Left ventricle myocardium inferior (tissue), 1 donor: Measurements from ENCODE around the gene SLC28A2. TPM values are rescaled to one million over a fixed set of nuclear protein-coding genes. Genes with fewer than 3 reads are reported as not detected.
A peak's percentile ranks its signal among the peaks of the same experiment; 100 is the strongest.

Experiments
- DNase-seq: peaks from one replicate; pipeline ENCODE4 v3.0.0-alpha.2; 2020
- H3K27ac ChIP-seq: fragments of 200-600 bp; replicated peaks from 2 replicates; pipeline ENCODE4 v1.8.0; 2021
- H3K27me3 ChIP-seq: fragments of 200-600 bp; 2 replicates; pipeline ENCODE4 v1.8.0; 2021; ENCODE audit warnings: low read depth
- H3K36me3 ChIP-seq: fragments of 200-600 bp; 2 replicates; pipeline ENCODE4 v1.8.0; 2021
- H3K4me1 ChIP-seq: fragments of 200-600 bp; 2 replicates; pipeline ENCODE4 v1.8.0; 2021
- H3K4me3 ChIP-seq: fragments of 200-600 bp; 2 replicates; pipeline ENCODE4 v1.8.0; 2021; ENCODE audit warnings: mild to moderate bottlenecking, moderate library complexity
- H3K9me3 ChIP-seq: fragments of 200-600 bp; replicated peaks from 2 replicates; pipeline ENCODE4 v1.8.0; 2021
- intact Hi-C: fragments of 100-400 bp; cut with micrococcal nuclease; formaldehyde crosslinking; loops from one replicate; pipeline ENCODE4 v1.11.0; 2022
- total RNA-seq: library from RNA; stranded (reverse); fragmentation: NEBNext Ultra II Directional; extraction: Animal tissue kit (Norgen Biotek cat#: 25700); gene quantifications from one replicate; pipeline ENCODE4 v1.2.1, GENCODE V29; 2021
- TF ChIP-seq, protein P1 (sequence below): fragments of 200-600 bp; IDR thresholded peaks from 2 replicates; pipeline ENCODE4 v1.8.0; 2021; ENCODE audit warnings: antibody characterized with exemption, mild to moderate bottlenecking, borderline replicate concordance
- donor health status: DM: no; HTN: yes; CAD: no; lungs with severe emphysema.

Gene SLC28A2
- total RNA-seq, 1 donor from 2014 or later = not detected

DNA sequence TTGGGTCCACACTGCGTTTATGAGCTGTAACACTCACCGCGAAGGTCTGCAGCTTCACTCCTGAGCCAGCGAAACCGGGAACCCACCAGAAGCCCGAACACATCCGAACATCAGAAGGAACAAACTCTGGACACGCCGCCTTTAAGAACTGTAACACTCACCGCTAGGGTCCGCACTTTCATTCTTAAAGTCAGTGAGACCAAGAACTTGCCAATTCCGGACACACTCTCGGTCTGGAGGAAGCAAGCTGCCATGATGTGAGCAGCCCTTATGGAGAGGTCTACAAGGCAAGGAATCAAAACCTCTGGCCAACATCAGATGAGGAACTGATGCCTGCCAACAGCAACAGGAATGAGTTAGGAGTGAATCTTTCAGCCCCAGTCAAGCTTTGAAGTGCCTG, 62.9 kb downstream of the SLC28A2 start:
- H3K27me3 ChIP-seq = no peaks in the 10 kb centered on the region
- H3K27ac ChIP-seq = no peak overlapping the region
- TF ChIP-seq, protein P1, sequence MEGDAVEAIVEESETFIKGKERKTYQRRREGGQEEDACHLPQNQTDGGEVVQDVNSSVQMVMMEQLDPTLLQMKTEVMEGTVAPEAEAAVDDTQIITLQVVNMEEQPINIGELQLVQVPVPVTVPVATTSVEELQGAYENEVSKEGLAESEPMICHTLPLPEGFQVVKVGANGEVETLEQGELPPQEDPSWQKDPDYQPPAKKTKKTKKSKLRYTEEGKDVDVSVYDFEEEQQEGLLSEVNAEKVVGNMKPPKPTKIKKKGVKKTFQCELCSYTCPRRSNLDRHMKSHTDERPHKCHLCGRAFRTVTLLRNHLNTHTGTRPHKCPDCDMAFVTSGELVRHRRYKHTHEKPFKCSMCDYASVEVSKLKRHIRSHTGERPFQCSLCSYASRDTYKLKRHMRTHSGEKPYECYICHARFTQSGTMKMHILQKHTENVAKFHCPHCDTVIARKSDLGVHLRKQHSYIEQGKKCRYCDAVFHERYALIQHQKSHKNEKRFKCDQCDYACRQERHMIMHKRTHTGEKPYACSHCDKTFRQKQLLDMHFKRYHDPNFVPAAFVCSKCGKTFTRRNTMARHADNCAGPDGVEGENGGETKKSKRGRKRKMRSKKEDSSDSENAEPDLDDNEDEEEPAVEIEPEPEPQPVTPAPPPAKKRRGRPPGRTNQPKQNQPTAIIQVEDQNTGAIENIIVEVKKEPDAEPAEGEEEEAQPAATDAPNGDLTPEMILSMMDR = peak; percentile 45
- H3K9me3 ChIP-seq = no peaks in the 10 kb centered on the region
- DNase-seq = no peak
- no peak overlapping the region for H3K4me3 ChIP-seq
- no peaks in the 10 kb centered on the region for H3K4me1 ChIP-seq
- no peaks in the 10 kb centered on the region for H3K36me3 ChIP-seq
- intact Hi-C loops = loop anchor here (10.0 kb wide), 1 partner anchor 60 kb away; the partner anchor contains the start of gene SLC28A2

DNA sequence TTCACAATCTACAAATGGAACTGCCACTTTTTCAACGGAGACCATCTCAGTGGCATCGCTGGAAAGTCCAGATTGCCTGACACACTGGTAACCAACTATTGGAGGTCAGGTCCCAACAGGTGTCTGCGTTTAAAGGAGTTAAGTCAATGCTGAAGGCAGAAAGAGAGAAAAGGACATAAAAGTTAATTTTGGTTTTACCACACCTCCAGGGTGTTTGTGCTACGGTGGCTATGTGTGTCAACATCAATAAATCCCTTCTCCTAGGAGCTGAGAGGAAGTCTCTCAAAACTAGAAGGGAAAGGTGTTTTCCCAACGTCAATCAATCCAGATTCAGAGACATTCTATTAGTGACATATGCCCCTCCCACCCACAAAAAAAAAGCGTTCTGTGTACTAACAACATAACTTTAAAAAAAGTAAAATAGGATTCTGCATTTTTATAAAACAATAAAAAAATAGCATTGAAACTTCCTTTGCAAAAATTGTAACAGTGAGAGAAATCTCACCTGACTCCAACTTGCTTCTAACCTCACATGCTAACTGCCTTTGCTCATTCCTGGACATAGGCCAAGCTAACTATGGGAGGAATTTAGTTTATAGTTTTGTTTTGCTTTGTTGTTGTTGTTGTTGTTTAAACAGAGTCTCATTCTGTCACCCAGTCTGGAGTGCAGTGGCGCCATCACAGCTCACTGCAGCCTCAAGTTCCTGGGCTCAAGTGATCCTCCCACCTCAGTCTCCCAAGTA, 67.6 kb downstream of the SLC28A2 start:
- H3K27me3 ChIP-seq = no peaks in the 10 kb centered on the region
- TF ChIP-seq, protein P1 = no peak
- H3K36me3 ChIP-seq = no peaks in the 10 kb centered on the region
- intact Hi-C loops = loop anchor here (10.0 kb wide), 1 partner anchor 65 kb away; the partner anchor contains the start of gene SLC28A2
- no peak overlapping the region for H3K4me3 ChIP-seq
- no peaks in the 10 kb centered on the region for H3K9me3 ChIP-seq
- no peak overlapping the region for H3K27ac ChIP-seq
- no peaks in the 10 kb centered on the region for H3K4me1 ChIP-seq
- DNase-seq = no peak

DNA sequence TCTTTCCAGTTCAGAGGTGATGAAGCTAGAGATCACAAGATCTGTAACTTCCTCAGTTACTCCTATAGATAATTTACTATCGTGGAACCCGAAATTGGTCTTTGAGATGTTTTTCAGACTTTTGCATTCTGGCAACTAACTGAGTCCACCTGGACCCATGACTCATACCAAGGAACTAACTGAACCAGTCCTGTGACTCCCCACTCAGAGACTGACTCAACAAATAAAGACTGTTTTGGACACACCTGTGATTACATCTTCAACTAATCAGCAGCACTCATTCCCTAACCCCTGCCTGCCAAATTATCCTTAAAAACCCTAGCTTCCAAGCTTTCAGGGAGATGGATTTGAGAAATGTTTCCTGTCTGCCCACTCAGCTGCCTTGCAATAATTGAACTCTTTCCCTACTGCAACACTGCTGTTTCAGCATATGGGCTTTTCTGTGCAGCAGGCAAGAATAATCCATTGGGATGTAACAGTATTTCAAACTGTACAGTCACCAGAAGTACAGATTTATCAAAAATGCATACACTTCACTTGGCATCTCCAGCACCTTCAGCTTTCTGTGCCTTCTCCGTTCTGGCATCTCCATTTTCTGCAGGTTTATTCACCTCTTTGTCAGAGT, 68.7 kb downstream of the SLC28A2 start:
- TF ChIP-seq, protein P1 = no peak
- intact Hi-C loops = no loop called here
- Histone ChIP-seq H3K27ac (no peak overlapping the region), H3K36me3 (no peaks in the 10 kb centered on the region), H3K4me3 (no peak overlapping the region), H3K9me3 (no peaks in the 10 kb centered on the region), H3K4me1 (no peaks in the 10 kb centered on the region), H3K27me3 (no peaks in the 10 kb centered on the region)
- no peak for DNase-seq

DNA sequence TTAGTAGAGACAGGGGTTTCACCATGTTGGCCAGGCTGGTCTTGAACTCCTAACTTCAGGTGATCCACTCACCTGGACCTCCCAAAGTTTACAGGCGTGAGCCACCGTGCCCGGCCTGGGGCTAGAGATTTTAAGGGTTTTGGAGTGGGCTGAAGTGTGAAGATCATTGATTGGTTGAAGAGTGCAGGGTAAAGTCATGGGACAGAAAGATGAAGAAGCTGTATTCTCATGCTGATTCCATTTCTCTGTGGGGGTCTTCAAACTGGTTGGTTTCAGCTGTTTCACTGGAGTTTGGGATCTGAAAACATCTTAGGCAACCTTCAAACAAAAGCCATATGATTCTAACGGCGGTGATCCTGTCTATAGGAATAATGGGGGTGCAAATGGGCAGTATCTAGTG, 74.2 kb downstream of the SLC28A2 start:
- Histone ChIP-seq H3K9me3 (no peaks in the 10 kb centered on the region), H3K27me3 (no peaks in the 10 kb centered on the region), H3K4me1 (no peaks in the 10 kb centered on the region), H3K36me3 (no peaks in the 10 kb centered on the region), H3K27ac (no peak overlapping the region), H3K4me3 (no peak overlapping the region)
- intact Hi-C loops = no loop called here
- TF ChIP-seq, protein P1 = no peak
- DNase-seq = no peak

DNA sequence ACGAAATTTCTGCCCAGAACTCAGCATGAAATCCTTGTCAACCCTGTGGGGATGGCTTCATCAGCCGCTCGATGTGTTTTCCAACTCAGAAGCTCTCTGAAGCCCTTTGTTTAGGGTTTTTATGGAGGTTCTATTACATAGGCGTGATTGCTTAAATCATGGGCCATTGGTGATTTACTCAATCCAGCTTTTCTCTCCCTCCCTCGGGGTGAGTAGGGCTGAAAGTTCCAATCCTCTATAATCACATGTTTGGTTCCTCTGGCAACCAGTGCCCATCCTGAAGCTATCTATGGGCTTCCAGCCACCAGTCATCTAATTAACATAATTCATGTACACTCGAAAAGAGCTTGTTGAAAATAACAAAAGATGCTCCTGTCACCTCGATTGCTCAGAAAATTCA, 74.7 kb downstream of the SLC28A2 start:
- Histone ChIP-seq H3K4me1 (no peaks in the 10 kb centered on the region), H3K9me3 (no peaks in the 10 kb centered on the region), H3K27ac (no peak overlapping the region), H3K27me3 (no peaks in the 10 kb centered on the region), H3K4me3 (no peak overlapping the region), H3K36me3 (no peaks in the 10 kb centered on the region)
- intact Hi-C loops = no loop called here
- TF ChIP-seq, protein P1 = no peak
- DNase-seq = no peak

Other genes with a start within 250 kb of the SLC28A2 start
- 13.6 TPM for gene SORD, start 229.0 kb upstream of the SLC28A2 start, total RNA-seq
- gene DUOX2, start 138.1 kb upstream of the SLC28A2 start, total RNA-seq = 0.05 TPM
- not detected for gene DUOXA2, start 137.9 kb upstream of the SLC28A2 start, total RNA-seq
- gene DUOXA1, start 122.4 kb upstream of the SLC28A2 start, total RNA-seq = 0.30 TPM
- 0.80 TPM for gene DUOX1, start 122.2 kb upstream of the SLC28A2 start, total RNA-seq
- 4.4 TPM for gene SHF, start 64.3 kb upstream of the SLC28A2 start, total RNA-seq
- gene GATM, start 126.3 kb downstream of the SLC28A2 start, total RNA-seq = 9.3 TPM